ENCODE measurements around the gene UGT8. TPM values are rescaled to one million over a fixed set of nuclear protein-coding genes. Genes with fewer than 3 reads are reported as not detected.
A peak's percentile ranks its signal among the peaks of the same experiment; 100 is the strongest.
"Not testable (repeated sequence)": the region's sequence is repeated elsewhere in the genome, so short reads cannot be mapped to it uniquely, and the experiment has no call there.

UGT8 gene
- total RNA-seq, 1 donor from 2014 or later = 0.32 TPM

DNA sequence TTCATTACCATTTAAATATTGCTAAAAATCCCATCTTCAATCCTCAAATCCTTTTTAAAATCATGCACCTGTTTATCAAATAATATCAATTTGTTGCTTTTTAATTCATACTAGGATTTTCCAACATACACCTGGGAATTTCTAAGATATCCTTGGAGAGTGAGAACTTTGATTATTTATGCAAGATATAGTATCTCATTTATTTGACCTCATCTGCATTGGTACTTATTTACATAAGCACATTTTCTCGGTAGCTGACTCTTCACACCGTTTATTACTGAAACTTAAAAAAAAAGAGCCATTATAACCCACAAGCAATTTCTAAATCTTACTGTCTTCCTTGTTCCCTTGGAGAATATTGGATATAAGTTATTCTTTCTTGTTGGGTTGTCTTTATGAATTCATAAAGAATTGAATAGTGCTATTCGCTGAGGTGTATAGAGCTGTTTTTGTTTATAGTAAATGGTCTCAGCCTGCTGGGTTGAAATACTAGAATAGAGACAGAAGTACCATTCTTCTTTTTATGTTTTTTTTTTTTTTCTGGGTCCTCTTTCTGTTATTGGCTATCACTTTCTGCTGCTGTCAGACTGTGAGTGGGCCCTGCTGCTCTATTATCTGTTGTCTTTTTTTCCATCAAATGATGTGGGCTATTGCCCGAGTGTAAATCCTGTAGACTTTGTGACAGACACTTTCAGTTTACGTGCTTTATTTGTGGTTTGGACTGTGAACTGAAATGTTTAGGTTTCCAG lies 2.9 kb downstream of the UGT8 start:
- intact Hi-C loops (cut with DNase I) = no loop called here
- no peak for DNase-seq (ENCODE audit: low spot score)

DNA sequence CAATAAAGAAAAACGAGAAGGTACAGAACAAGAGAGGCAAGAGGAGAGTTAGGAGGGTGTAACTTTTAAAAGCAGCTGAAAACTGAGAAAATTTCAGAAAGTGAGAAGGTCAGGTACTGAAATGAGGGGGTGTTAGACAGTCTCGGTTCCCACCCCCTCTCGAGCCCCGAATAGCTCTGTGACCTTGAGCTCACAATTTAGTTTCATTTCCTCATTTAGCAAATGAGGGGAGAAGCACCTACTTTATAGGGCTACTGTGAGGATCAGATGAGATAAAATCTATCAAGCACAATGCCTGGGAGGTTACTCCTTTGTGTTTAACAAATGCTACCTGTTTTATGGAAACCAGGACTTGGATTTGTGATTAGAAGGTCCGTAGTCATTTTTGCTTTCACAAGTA lies 4.9 kb downstream of the UGT8 start:
- intact Hi-C loops (cut with DNase I) = no loop called here
- DNase-seq (ENCODE audit: low spot score) = no peak

DNA sequence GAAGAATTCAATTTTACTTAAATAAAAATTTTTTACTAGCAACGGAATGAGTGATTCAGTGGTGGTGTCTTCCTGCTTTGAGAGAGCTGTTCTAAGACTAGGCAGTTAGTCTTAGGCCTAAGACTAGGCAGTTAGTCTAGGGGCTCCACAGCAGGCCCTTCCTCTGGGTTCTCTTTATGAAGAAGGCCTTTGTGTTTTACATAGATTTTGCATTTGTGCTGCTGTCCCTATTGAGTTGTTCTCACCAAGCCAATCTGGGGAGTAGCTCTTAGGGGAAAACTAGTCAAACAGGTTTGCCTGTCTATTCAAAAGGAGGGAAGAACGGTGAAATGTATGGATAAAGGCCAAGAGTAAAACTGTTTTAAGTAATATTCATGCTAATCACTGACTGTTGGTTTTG lies 7.6 kb downstream of the UGT8 start:
- intact Hi-C loops (cut with DNase I) = no loop called here
- DNase-seq (ENCODE audit: low spot score) = no peak

DNA sequence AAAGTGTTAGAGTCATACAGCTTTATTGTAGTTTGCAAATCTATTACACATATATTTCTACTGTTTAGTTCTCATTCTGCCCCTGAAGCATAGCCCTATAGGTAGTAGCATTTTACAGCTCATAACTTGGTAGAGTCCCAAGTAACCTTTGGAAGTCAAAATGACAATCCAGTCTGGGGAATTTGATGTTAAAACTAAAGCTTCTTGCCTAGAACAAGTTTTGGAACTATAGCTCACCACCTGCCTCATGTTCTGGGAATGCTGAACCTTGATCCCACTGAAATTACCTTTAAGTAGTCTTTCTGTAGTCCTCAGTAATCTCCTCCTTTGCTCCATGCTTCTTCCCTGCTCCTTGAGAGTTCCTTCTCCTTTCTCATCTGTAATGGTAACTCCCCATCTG lies 8.4 kb downstream of the UGT8 start:
- intact Hi-C loops (cut with DNase I) = no loop called here
- DNase-seq (ENCODE audit: low spot score) = no peak

DNA sequence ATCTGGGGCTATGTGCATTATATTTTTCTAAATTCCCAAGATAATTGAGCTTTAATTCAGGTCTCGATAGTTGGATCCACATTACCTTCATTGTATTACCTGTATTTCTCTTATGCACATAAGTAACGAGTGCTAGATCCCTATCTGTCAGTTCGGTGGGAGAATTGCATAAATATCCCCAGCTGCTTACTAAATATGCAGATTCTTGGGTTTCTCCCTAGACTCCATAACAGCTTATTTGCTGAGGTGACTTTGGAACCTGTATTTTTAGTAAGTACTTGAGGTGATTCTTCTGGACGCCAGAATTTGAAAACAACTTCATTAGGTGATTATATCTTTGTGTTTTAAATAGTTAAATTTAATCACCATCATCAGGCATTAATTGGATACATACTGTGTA lies 15.0 kb downstream of the UGT8 start:
- intact Hi-C loops (cut with DNase I) = no loop called here
- no peak for DNase-seq (ENCODE audit: low spot score)

DNA sequence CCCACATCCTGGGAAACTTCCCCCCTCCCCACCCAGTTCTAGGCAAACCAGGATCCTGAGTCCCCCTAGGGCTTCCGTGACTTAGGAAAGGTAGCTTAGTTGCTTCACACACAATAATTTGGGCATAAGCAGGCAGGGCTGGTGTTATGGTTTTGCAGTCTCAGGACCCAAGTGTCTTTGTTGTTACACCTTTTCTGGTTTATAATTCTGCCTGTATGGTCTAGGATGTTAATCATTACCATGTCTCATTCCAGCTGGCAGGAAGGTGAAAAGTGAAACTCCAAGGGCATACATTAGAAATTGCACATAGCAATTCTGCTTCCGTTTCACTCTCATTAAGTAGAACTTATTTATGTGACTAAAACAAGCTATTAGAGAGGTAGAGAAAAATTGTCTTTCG lies 16.8 kb downstream of the UGT8 start:
- no peak for DNase-seq (ENCODE audit: low spot score)
- intact Hi-C loops (cut with DNase I) = no loop called here

DNA sequence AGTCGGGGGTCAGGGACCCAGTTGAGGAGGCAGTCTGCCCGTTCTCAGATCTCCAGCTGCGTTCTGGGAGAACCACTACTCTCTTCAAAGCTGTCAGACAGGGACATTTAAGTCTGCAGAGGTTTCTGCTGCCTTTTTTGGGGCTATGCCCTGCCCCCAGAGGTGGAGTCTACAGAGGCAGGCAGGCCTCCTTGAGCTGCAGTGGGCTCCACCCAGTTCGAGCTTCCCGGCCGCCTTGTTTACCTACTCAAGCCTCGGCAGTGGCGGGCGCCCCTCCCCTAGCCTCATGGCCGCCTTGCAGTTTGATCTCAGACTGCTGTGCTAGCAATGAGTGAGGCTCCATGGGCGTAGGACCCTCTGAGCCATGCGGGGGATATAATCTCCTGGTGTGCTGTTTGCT lies 17.4 kb downstream of the UGT8 start:
- peak; percentile 56 for DNase-seq (ENCODE audit: low spot score)
- intact Hi-C loops (cut with DNase I) = not testable (repeated sequence)

DNA sequence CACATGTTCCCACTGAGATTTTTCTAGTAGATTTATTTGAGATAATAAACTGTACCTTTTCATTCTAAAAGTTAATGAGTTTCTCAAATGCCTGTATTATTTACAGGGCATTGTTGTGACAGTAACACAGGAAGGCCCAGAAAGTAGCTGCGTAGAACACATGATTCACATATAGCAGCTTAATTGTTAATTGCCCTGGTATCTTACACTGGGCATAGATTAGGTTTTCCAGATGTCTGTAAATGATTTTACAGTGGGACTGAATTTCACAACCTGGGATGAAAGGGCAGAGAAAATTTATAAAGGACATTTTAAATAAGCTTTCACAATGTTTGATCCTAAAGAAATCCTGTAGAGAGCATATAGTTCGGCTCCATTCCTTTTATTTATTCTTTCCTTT lies 27.6 kb downstream of the UGT8 start:
- intact Hi-C loops (cut with DNase I) = no loop called here
- DNase-seq (ENCODE audit: low spot score) = no peak

DNA sequence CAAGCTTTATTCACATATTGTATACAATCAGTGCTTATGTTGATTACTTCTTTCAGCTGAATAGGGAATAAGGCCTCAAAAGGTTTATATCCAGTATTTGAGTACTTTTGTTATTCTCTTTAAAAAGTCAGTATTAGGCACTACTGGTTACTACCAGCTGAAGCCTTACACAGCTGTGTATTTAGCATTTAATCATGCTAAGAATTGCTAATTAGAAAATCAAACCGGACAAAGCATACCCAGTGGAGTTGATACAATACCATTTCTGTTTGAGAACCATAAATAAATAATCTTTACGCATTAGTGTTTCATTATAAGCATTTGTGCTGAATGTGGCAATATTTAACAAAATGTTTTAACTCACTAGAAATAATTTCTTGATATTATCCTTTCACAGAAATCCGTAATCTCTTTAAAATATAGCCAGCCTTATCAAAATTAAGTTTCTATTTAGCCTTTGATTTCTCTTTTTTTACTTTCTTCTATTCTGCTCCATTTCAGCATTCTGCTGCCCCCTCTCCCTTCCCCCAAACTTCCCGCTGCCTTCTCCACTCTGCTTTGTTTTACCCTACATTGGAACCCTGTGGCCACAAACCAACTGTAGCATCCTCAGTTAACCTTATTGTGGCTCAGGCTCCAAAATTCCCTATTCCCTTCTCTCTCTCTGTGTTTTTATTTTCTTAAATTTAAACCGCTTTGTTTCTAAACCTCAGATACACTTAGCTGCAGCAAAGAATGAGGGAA lies 37.8 kb downstream of the UGT8 start:
- intact Hi-C loops (cut with DNase I) = no loop called here
- no peak for DNase-seq (ENCODE audit: low spot score)

DNA sequence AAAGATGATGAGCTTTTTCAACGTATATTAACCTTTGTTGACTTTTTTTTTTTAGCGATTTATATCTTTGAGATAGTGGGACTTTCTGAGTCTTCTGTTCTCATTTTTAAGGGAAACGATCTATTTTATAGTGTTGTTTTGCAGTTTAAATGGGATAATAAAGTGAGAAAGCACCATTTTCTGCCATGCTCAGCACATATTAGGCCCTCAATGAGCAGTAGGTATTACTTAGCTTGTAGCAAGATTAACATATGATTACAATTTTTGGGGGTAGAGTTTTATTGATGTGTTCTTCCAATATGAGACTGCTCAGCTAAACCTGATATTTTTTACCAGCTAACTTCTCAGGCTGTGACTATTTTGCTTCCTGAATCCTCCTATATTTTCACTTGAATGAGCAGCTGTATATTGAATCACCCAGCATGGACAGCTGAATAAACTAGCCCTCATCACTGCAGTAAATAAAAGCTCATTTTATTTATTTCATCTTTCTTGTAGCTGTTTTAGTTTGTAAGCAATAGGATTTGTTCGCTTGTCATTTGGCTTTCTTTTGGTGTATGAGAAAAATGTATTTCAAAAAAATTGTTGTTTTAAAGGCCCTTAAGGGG lies 43.7 kb downstream of the UGT8 start:
- intact Hi-C loops (cut with DNase I) = no loop called here
- DNase-seq (ENCODE audit: low spot score) = no peak

DNA sequence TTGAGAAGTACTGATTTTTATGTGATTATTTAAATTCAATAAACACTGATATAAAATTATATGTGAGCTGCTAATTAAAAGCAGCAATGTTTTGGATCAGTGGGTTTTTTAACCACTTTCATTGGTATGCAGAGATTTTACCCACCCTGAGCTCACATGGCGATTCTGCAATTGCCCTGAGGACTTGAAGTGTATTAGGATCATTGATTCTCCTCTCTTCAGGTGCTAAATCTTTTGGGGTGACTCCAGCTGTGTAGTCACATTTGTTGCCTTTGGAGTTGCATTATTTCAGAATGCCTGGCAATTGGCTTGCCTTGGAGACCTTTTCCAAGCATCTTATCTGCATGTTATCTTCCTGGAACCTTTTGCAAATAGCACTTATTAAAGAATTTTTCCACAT lies 51.3 kb downstream of the UGT8 start:
- DNase-seq (ENCODE audit: low spot score) = no peak
- intact Hi-C loops (cut with DNase I) = no loop called here

DNA sequence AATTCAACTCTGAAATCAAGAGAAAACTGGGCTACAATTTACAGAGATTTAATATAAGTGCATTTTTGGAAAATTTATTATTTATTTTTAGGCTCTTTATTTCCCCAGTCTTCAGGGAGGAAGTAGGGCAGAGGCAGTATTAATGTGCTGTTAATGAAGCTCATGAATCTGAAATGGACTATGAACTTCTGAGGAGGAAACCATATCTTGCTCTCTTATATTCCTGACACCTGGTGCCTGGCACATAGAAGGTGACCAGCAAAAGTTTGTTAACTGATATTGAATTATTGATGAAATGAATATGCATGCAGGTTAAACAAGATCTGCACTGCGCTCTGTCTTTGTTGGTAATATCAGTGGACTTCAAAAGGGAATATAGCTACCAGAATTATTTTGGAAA lies 55.1 kb downstream of the UGT8 start:
- intact Hi-C loops (cut with DNase I) = no loop called here
- no peak for DNase-seq (ENCODE audit: low spot score)

DNA sequence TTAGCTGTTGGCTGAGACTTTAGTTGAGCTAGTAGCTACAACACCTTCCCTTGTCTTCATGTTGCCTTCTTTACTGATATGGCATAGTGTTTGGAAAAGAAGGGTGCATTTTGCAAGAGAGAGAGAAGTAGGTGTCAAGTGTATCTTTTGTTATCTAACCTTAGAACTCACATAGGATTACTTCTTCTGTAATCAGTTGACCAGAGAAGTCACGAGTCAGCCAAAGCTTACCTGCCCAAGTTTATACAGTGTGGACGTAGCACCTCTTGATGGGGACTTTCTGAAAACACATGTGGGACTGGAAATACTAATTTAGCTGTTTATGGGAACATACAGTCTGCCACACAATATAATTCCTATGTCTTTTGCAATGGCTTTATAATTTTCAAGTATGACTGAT lies 56.0 kb downstream of the UGT8 start:
- no peak for DNase-seq (ENCODE audit: low spot score)
- intact Hi-C loops (cut with DNase I) = no loop called here

DNA sequence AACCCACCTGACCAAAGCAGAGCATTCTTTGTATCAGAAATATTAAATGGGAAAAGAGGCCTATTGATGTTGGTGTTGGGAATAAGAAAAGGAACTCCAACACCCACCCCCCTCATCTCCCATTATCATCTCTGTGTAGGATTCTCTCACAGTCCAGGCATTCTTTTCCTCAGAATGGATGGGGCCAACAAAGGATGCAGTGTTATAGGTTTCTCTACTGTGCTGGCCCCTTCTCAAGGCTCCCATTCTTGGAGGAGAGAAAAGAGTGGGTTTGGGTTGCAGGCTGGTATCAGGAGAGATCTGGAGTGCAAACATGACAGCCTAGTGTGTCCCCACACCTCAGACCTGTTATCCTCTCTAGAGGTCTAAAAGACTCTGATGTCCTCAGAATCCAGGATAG lies 59.6 kb downstream of the UGT8 start:
- intact Hi-C loops (cut with DNase I) = loop anchor here (5.0 kb wide), 1 partner anchor 271 kb away; no protein-coding TSS in a partner anchor
- no peak for DNase-seq (ENCODE audit: low spot score)

DNA sequence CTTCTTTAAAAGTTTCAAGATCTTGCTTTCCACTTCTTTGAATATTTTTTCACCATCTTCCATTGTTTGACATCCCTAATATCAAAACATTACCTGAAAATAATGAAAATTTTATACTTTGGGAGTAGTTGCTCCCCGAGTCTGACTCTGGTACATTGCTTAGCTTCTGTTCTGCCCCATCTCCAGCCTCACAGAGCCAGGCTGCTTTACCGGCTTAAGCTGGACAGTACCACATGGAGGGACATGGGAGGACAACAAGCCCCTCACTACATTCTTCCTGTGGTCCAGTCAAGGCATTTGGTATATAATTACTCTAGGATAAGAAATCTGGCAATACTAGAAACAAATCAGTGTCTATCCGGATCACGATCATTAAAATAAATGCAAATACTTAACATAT lies 60.2 kb downstream of the UGT8 start:
- intact Hi-C loops (cut with DNase I) = loop anchor here (5.0 kb wide), 1 partner anchor 271 kb away; no protein-coding TSS in a partner anchor
- DNase-seq (ENCODE audit: low spot score) = no peak

DNA sequence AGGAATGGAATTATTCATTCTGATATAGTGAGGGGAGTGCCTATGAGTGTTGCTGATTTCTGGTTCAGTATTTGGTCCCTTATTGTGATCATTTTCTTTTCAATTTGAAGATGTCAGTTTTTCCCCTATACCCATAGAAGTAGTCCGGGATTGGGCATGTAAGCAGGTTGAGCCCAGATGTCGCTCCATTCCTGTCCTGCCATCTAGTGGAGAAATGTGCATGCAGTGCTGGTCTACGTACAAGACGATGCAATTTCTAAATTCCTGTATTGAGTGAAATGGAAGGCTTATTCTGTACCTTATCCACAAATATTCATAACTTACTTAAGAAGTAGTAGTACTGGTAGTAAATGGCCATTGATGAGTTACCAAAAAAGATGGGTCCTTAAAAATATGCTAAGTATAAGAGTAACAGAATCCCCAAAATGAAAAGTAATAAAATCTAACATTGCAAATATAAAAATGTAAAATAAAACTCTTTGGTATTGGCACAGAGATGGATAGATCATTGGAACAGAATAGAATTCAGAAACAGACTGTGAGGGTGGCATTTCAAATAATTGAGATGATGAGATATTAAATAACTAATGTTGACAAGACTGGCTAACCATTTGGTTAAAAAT lies 60.9 kb downstream of the UGT8 start:
- intact Hi-C loops (cut with DNase I) = loop anchor here (5.0 kb wide), 1 partner anchor 272 kb away; no protein-coding TSS in a partner anchor
- no peak for DNase-seq (ENCODE audit: low spot score)

DNA sequence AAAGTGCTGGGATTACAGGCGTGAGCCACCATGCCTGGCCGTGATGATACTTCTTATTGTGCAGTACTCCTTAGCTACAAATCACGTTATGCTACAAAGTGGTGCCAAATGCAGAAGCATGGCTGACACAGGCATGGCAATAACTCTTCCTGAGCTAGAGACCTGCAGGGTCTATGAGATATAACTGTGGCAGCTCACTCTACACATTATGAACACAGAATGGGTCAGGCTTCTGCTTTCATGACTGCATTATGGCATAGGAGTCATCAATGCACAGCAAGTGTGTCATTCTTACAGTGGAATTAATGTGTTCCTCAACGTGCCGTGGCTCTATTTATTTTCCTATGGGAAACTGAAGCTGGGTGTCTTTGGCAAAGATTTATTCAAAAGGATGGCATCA lies 64.5 kb downstream of the UGT8 start:
- DNase-seq (ENCODE audit: low spot score) = no peak

DNA sequence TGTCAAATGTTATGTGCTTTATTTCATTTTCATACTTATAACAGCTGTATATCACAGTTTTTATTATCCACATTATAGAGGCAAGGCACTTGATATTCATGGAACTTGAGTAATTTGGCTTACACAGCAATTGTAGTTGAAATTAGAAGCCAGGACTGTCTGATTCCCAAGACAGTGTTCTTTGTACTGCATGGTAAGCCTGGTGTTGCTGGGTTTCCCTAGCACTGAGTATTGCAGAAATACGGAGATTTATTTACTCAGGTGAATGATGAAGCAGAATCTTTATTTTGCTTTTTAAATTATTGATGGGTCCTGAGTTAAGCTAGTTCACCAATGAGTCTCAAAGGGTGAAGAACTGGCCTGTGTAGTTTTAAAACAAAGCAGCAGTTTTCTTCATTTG lies 70.0 kb downstream of the UGT8 start:
- DNase-seq (ENCODE audit: low spot score) = no peak
- intact Hi-C loops (cut with DNase I) = no loop called here

More for the DNA sequence above, 64.5 kb downstream of the UGT8 start:
- intact Hi-C loops (cut with DNase I) = no loop called here

DNA sequence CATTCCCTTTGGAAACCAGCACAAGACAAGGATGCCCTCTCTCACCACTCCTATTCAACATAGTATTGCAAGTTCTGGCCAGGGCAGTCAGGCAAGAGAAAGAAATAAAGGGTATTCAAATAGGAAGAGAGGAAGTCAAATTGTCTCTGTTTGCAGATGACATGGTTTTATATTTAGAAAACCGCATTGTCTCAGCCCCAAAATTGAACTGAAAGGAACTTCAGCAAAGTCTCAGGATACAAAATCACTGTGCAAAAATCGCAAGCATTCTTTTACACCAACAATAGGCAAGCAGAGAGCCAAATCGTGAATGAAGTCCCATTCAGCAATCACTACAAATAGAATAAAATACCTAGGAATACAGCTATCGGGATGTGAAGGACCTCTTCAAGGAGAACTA lies 72.1 kb downstream of the UGT8 start:
- intact Hi-C loops (cut with DNase I); DNase-seq (ENCODE audit: low spot score): not testable (repeated sequence)

DNA sequence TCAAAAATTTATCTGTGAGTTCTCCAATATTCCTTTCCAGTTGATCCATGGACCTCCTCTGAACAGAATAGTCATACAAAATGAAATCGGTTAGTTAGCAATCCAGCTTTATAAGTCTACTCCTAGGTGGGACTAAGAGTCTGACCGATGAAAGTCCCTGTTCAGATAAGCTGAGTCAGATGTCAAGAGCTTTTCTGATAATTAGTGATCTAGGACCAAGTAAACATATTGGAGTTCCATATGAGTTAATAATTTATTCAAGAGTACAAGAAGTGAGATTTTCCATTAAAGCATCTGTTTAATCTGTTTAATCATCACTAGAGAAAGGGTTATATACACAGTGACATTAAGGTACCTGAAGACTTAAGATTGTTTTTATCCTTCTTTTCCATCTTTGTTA lies 74.7 kb downstream of the UGT8 start:
- intact Hi-C loops (cut with DNase I) = no loop called here
- DNase-seq (ENCODE audit: low spot score) = no peak
